ENCODE results near the gene CEACAM4. TPM values are rescaled to one million over a fixed set of nuclear protein-coding genes. Genes with fewer than 3 reads are reported as not detected.

CEACAM4 gene
- total and polyA plus RNA-seq, 2 of the 8 experiments (the other 6 are each of a cell fraction or from before 2014, with no cell fraction given), result not detected

GRCh38 chr19:41607668-41608067 is 19.2 kb downstream of the CEACAM4 start:
- no peak overlapping the region for H2BK120ac ChIP-seq (replicated peaks; ENCODE audit: low read depth, low read length)
- H3K23me2 ChIP-seq (ENCODE audit: low read depth, low read length), result no peaks in the 10 kb centered on the region
- H2BK12ac ChIP-seq (ENCODE audit: low read depth, low read length), result no peak overlapping the region
- H3K56ac ChIP-seq (replicated peaks; ENCODE audit: insufficient read length, low read depth, low read length), result no peak overlapping the region
- H3K4me3 ChIP-seq (ENCODE audit: extremely low read depth in 1 of 4, insufficient read depth in 2 of 4, low read depth in 3 of 4, low read length in 4 of 4), result no peak overlapping the region
- POLR2A ChIA-PET (ENCODE audit: partially characterized antibody), result no interaction called here
- H3K4me1 ChIP-seq (replicated peaks in 1 of 4; ENCODE audit: control insufficient read depth in 3 of 4, insufficient read depth in 4 of 4, low read length in 3 of 4), result no peaks in the 10 kb centered on the region
- no peak overlapping the region for H4K91ac ChIP-seq (replicated peaks; ENCODE audit: insufficient read length, low read length)
- H3K27me3 ChIP-seq (replicated peaks in 1 of 4; ENCODE audit: control insufficient read depth in 3 of 4, extremely low read depth in 1 of 4, insufficient read depth in 3 of 4, low read length in 3 of 4), result no peaks in the 10 kb centered on the region
- 67% methylated on average over 1 of the region's 1 CpG; no CpG with 5 or more reads in 1 of the 2 experiments for WGBS, 2 experiments (ENCODE audit: extremely low coverage in 1 of 2, insufficient coverage in 1 of 2, insufficient read length in 1 of 2, insufficient replicate concordance in 2 of 2, low coverage in 1 of 2, low lambda C conversion rate in 2 of 2, missing lambda C conversion rate in 1 of 2)
- FAIRE-seq (no peak), DNase-seq (ENCODE audit: low read depth in 1 of 2, low spot score in 2 of 2) (no peak)
- no peak overlapping the region for H3K23ac ChIP-seq (ENCODE audit: insufficient read length)
- no peak overlapping the region for H3K27ac ChIP-seq (ENCODE audit: low read depth, low read length)
- peaks cover 52 to 58% of the 10 kb centered on the region in 2 experiments for H3K9me3 ChIP-seq (ENCODE audit: insufficient read depth in 2 of 2, low read depth in 1 of 2, low read length in 1 of 2)
- no peaks in the 10 kb centered on the region for H3K36me3 ChIP-seq (ENCODE audit: control insufficient read depth in 2 of 4, insufficient read depth in 4 of 4, low read length in 3 of 4)
- no peak overlapping the region for H2BK15ac ChIP-seq (ENCODE audit: low read length)
- H3K18ac ChIP-seq (ENCODE audit: extremely low read depth, low read length), result no peak overlapping the region
- no peaks in the 10 kb centered on the region for H3K79me1 ChIP-seq (ENCODE audit: low read depth, low read length)
- H4K5ac ChIP-seq (ENCODE audit: insufficient read length, low read depth, low read length), result no peak overlapping the region
- H4K8ac ChIP-seq (ENCODE audit: extremely low read depth, insufficient read depth, low read length), result no peak overlapping the region
- no peak overlapping the region for H2BK20ac ChIP-seq (ENCODE audit: low read length)
- H3K14ac ChIP-seq (ENCODE audit: insufficient read length), result no peak overlapping the region
- H3K4me2 ChIP-seq (ENCODE audit: insufficient read depth in 1 of 2, low read depth in 2 of 2, low read length in 2 of 2), result no peak overlapping the region
- no peak overlapping the region for H2AFZ ChIP-seq (ENCODE audit: low read length)
- H2AK5ac ChIP-seq (ENCODE audit: low read depth, low read length), result no peak overlapping the region
- H3K9ac ChIP-seq (replicated peaks in 1 of 4; ENCODE audit: extremely low read depth in 1 of 4, low read depth in 3 of 4, low read length in 3 of 4), result no peak overlapping the region
- no peak overlapping the region for H2BK5ac ChIP-seq (ENCODE audit: low read depth, low read length)
- H4K20me1 ChIP-seq (replicated peaks in 1 of 2; ENCODE audit: control insufficient read depth in 1 of 2, insufficient read depth in 2 of 2, low read length in 2 of 2), result no peaks in the 10 kb centered on the region
- H3K79me2 ChIP-seq (ENCODE audit: control insufficient read depth in 1 of 2, insufficient read depth in 2 of 2, low read length in 2 of 2), result no peaks in the 10 kb centered on the region
- no peak overlapping the region for H3K4ac ChIP-seq (replicated peaks; ENCODE audit: insufficient read length, low read depth, low read length)
- CTCF ChIA-PET (ENCODE audit: partially characterized antibody), result no interaction called here
- TF ChIP-seq JUN (IDR thresholded peaks at IDR 0.05; ENCODE audit: low read depth, low read length), result no peak
- no peak for TF ChIP-seq SAP30 (IDR thresholded peaks at IDR 0.05; ENCODE audit: insufficient read depth, insufficient replicate concordance, low read length)
